H1 (cell line): Measurements from ENCODE around the gene CRIP1. TPM values are rescaled to one million over a fixed set of nuclear protein-coding genes. Genes with fewer than 3 reads are reported as not detected.

Experiments used
- SIN3A ChIP-seq, 2 experiments: IDR thresholded peaks in 1 of 2; conservative IDR thresholded peaks in 1 of 2; 2 replicates each; pipeline ENCODE4 v1.6.1; 2011 to 2012; ENCODE audit warnings: low read length in 2 of 2, improper control_type of control experiment in 1 of 2, low read depth in 1 of 2, mild to moderate bottlenecking in 1 of 2
- SIX5 ChIP-seq: IDR thresholded peaks from 2 replicates; pipeline ENCODE4 v1.6.1; 2011; ENCODE audit warnings: mild to moderate bottlenecking, low read depth, low read length
- SP1 ChIP-seq: IDR thresholded peaks from 2 replicates; pipeline ENCODE4 v1.6.1; 2011; ENCODE audit warnings: low read depth, low read length
- polyA plus RNA-seq, 7 experiments: library from polyadenylated mRNA; depleted of rRNA in 3 of 7; stranded (reverse) in 5 of 7; unstranded in 2 of 7; fragments of >200 nt in 5 of 7; fragments of 200-250 nt in 2 of 7; gene quantifications; 1 replicate in 5 of 7; 2 replicates in 1 of 7; 4 replicates in 1 of 7; pipeline versions ENCODE4 v1.2.1 to v1.2.3, GENCODE V29; 2011 to 2013; ENCODE audit warnings: missing spikeins in 2 of 7, mixed read lengths in 2 of 7
- total RNA-seq: library from RNA; stranded (reverse); fragmentation: NEBNext Ultra II Directional; extraction: Animal tissue kit (Norgen Biotek cat#: 25700); gene quantifications from 2 replicates; pipeline ENCODE4 v1.2.1, GENCODE V29; 2021

Gene CRIP1
- total and polyA plus RNA-seq, 2 of the 8 experiments (the other 6 are each of a cell fraction or from before 2014, with no cell fraction given), result 1.2 to 2.2 TPM

GRCh38 chr14:105445901-105446845, 40.5 kb upstream of the CRIP1 start (continued):
- TF ChIP-seq SP1 (no peak), SIX5 (no peak), SIN3A (conservative IDR thresholded peaks at IDR 0.05 in 1 of 2, IDR thresholded peaks at IDR 0.05 in 1 of 2; ENCODE audit: low read depth in 1 of 2, low read length in 2 of 2) (no peak)
